A549 (cell line): Measurements from ENCODE around the gene UPB1.

ENCODE experiments used
- HDAC2 ChIP-seq: fragments of 200-600 bp; sonication (generic); IDR thresholded peaks from 2 replicates; pipeline ENCODE4 v1.6.1; 2016
- JUNB ChIP-seq: fragments of >200 bp; sonication (Bioruptor Twin); formaldehyde crosslinking; IDR thresholded peaks from 2 replicates; pipeline ENCODE4 v1.6.1; 2016
- MYC ChIP-seq: IDR thresholded peaks from 2 replicates; pipeline ENCODE4 v1.6.1; 2012; ENCODE audit warnings: mild to moderate bottlenecking, inconsistent platforms, low read length, improper control_type of control experiment, borderline replicate concordance
- ZSCAN20 ChIP-seq: fragments of 250-450 bp; sonication (Bioruptor Pico); IDR thresholded peaks from 2 replicates; pipeline ENCODE4 v1.8.0; 2022; ENCODE audit warnings: mild to moderate bottlenecking, moderate library complexity
- TF ChIP-seq, protein P1 (sequence below): fragments of 450-650 bp; IDR thresholded peaks from 2 replicates; pipeline ENCODE4 v1.6.1; 2014; ENCODE audit warnings: antibody characterized with exemption
- TF ChIP-seq, protein P2 (sequence below): fragments of >200 bp; sonication (Bioruptor Twin); formaldehyde crosslinking; IDR thresholded peaks from 3 replicates; pipeline ENCODE4 v1.5.1; 2016

DNA sequence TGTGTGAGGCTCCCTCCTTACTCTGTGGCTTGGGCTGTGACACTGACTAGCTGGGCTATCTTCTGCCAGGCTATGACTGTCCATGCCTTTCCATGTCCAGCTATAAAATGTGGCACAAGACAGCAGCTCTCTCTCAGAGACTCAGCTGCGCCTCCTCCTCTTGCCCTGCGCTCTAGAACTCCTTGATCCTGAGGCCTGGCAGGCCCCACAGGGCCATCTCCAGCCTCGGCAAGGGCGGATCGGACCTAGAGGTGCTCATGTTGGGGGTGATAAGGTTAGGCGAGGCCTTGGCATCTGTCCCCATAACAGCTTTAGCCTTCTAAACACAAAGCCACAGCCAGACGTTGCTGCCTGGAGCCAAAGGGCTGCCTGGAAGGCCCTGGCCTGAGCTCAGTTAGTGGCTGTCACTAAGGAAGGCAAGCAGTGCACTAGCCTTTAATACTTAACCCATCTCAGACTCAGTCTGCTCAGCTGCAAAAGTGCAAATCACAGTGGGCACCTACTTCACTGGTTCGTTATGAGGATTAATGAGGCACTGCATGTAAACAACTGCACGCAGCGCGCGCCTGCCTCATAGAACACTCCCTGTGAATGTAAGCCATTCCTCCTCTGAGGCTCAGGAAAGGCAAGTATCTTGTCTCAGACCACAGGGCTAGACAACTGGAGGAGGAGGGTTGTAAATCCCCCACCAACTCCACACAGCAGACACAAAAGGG lies 58.6 kb downstream of the UPB1 start:
- TF ChIP-seq, protein P1, sequence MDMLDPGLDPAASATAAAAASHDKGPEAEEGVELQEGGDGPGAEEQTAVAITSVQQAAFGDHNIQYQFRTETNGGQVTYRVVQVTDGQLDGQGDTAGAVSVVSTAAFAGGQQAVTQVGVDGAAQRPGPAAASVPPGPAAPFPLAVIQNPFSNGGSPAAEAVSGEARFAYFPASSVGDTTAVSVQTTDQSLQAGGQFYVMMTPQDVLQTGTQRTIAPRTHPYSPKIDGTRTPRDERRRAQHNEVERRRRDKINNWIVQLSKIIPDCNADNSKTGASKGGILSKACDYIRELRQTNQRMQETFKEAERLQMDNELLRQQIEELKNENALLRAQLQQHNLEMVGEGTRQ, result no peak
- TF ChIP-seq, protein P2, sequence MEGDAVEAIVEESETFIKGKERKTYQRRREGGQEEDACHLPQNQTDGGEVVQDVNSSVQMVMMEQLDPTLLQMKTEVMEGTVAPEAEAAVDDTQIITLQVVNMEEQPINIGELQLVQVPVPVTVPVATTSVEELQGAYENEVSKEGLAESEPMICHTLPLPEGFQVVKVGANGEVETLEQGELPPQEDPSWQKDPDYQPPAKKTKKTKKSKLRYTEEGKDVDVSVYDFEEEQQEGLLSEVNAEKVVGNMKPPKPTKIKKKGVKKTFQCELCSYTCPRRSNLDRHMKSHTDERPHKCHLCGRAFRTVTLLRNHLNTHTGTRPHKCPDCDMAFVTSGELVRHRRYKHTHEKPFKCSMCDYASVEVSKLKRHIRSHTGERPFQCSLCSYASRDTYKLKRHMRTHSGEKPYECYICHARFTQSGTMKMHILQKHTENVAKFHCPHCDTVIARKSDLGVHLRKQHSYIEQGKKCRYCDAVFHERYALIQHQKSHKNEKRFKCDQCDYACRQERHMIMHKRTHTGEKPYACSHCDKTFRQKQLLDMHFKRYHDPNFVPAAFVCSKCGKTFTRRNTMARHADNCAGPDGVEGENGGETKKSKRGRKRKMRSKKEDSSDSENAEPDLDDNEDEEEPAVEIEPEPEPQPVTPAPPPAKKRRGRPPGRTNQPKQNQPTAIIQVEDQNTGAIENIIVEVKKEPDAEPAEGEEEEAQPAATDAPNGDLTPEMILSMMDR, result no peak
- TF ChIP-seq HDAC2 (no peak), ZSCAN20 (CRISPR knock-in tag) (no peak), JUNB (no peak), MYC (no peak)
